Measurements from ENCODE around the gene DIP2C.

Gene DIP2C

DNA sequence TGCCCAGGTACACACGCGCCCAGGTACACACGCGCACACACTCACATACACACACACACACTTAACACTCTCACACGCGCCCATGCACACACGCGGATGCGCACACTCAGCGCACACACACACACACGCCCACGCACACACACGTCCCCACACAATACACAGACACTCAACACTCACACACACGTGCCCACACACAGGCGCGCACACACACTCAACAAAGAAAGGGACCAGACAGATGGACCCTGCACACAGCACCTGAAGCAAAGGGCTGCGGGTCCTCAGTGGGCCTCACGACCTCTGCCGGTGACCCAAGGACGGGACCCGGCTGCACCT lies 296.8 kb downstream of the DIP2C start:
- Histone ChIP-seq H3K9ac (ENCODE audit: low read depth, low read length) (no peak overlapping the region), H3K4me3 (ENCODE audit: low read depth in 1 of 2, low read length in 2 of 2) (no peak overlapping the region), H3K4me1 (ENCODE audit: insufficient read depth, low read length) (no peaks in the 10 kb centered on the region), H3K27me3 (ENCODE audit: insufficient read depth, low read length, poor library complexity) (peaks cover 2% of the 10 kb centered on the region), H3K4me2 (ENCODE audit: insufficient read depth, low read length) (no peak overlapping the region), H3K9me3 (ENCODE audit: insufficient read depth, low read length, severe bottlenecking) (no peaks in the 10 kb centered on the region), H2AFZ (ENCODE audit: low read depth, low read length) (no peak overlapping the region), H3K27ac (ENCODE audit: low read length) (no peak overlapping the region), H4K20me1 (ENCODE audit: insufficient read depth, low read length) (peaks cover 3% of the 10 kb centered on the region; the same call in 1 of the 2 replicates), H3K36me3 (ENCODE audit: insufficient read depth, low read length) (no peaks in the 10 kb centered on the region), H3K79me2 (ENCODE audit: insufficient read depth, low read length) (no peaks in the 10 kb centered on the region)
- no peak for ATAC-seq (ENCODE audit: insufficient read depth, low read depth)
- no peak for DNase-seq
- no peak for TF ChIP-seq EZH2 (IDR thresholded peaks at IDR 0.05; ENCODE audit: borderline replicate concordance, low read depth, low read length, severe bottlenecking)
- TF ChIP-seq, protein P1, sequence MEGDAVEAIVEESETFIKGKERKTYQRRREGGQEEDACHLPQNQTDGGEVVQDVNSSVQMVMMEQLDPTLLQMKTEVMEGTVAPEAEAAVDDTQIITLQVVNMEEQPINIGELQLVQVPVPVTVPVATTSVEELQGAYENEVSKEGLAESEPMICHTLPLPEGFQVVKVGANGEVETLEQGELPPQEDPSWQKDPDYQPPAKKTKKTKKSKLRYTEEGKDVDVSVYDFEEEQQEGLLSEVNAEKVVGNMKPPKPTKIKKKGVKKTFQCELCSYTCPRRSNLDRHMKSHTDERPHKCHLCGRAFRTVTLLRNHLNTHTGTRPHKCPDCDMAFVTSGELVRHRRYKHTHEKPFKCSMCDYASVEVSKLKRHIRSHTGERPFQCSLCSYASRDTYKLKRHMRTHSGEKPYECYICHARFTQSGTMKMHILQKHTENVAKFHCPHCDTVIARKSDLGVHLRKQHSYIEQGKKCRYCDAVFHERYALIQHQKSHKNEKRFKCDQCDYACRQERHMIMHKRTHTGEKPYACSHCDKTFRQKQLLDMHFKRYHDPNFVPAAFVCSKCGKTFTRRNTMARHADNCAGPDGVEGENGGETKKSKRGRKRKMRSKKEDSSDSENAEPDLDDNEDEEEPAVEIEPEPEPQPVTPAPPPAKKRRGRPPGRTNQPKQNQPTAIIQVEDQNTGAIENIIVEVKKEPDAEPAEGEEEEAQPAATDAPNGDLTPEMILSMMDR (IDR thresholded peaks at IDR 0.05; ENCODE audit: borderline replicate concordance, extremely low read depth, low read length, poor library complexity, severe bottlenecking): no peak

DNA sequence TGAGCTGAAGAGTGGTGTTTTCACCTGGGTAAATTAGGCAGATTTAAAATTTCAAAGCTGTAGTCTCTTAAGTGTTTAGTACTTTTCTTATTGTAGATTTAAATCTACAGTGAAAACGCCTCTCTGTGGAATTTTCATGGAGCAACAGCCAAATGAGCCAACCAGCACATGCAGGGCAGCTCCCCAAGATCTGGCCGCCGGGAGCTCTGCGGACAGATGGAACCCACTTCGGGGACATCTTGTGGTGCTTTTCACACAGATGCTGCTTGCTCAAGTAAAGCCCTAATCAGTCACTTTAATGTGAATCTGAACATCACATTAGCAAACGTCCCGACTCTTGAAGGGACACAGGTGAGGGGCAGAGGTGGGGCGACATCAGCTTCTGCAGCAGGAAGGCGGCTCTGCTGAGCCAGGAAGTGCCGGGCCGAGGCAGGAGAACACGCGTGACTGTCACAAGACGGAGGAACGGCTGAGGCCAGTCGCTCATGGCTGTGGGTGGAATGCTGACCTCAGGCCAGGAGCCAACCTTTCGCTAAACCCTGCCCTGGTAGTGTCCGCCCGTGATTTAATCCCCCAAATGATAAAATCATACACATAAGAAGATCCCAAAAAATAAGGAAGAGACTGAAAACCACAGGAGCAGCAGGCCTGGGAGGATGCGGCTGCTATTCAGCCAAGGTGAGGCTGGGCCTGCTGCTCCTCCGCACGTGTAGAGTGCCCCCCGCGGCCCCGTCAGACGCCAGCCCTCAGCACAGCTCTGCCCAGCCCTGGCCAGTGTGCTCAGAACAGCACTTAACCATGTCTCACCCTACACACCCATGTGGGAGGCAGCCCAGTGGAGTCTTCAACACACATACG lies 297.4 kb downstream of the DIP2C start:
- DNase-seq (no peak), ATAC-seq (ENCODE audit: insufficient read depth, low read depth) (no peak)
- Histone ChIP-seq H3K4me1 (ENCODE audit: insufficient read depth, low read length) (no peaks in the 10 kb centered on the region), H3K9me3 (ENCODE audit: insufficient read depth, low read length, severe bottlenecking) (no peaks in the 10 kb centered on the region), H3K79me2 (ENCODE audit: insufficient read depth, low read length) (no peaks in the 10 kb centered on the region), H3K4me3 (ENCODE audit: low read depth in 1 of 2, low read length in 2 of 2) (no peak overlapping the region), H3K27ac (ENCODE audit: low read length) (no peak overlapping the region), H2AFZ (ENCODE audit: low read depth, low read length) (no peak overlapping the region), H3K36me3 (ENCODE audit: insufficient read depth, low read length) (no peaks in the 10 kb centered on the region), H4K20me1 (ENCODE audit: insufficient read depth, low read length) (peaks cover 3% of the 10 kb centered on the region; the same call in 1 of the 2 replicates), H3K4me2 (ENCODE audit: insufficient read depth, low read length) (no peak overlapping the region), H3K9ac (ENCODE audit: low read depth, low read length) (no peak overlapping the region), H3K27me3 (ENCODE audit: insufficient read depth, low read length, poor library complexity) (peaks cover 2% of the 10 kb centered on the region)
- no peak for TF ChIP-seq EZH2 (IDR thresholded peaks at IDR 0.05; ENCODE audit: borderline replicate concordance, low read depth, low read length, severe bottlenecking)
- TF ChIP-seq, protein P1 (IDR thresholded peaks at IDR 0.05; ENCODE audit: borderline replicate concordance, extremely low read depth, low read length, poor library complexity, severe bottlenecking): no peak

DNA sequence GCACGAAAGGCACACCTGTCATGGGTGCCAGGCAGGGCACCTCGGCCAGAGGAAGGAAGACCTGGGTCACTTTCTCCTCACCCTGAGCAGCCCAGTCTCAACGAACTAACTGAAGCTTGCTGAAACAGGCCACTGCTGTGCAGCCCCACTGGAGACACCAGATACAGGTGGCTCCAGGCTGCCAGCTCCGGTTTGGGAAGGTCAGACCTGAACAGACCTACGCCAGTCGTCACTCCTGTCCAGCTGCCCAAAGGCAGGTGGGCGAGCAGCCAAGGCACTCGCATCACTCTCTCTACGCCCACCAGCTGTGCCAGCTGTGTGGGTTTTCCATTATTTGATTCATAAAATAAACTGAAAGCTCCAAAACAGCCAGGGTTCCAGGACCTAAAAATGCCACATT lies 298.2 kb downstream of the DIP2C start:
- no peak for TF ChIP-seq EZH2 (IDR thresholded peaks at IDR 0.05; ENCODE audit: borderline replicate concordance, low read depth, low read length, severe bottlenecking)
- TF ChIP-seq, protein P1 (IDR thresholded peaks at IDR 0.05; ENCODE audit: borderline replicate concordance, extremely low read depth, low read length, poor library complexity, severe bottlenecking): no peak
- DNase-seq (no peak), ATAC-seq (ENCODE audit: insufficient read depth, low read depth) (no peak)
- Histone ChIP-seq H3K79me2 (ENCODE audit: insufficient read depth, low read length) (no peaks in the 10 kb centered on the region), H3K4me3 (ENCODE audit: low read depth in 1 of 2, low read length in 2 of 2) (no peak overlapping the region), H3K27me3 (ENCODE audit: insufficient read depth, low read length, poor library complexity) (no peaks in the 10 kb centered on the region), H3K4me2 (ENCODE audit: insufficient read depth, low read length) (no peak overlapping the region), H3K27ac (ENCODE audit: low read length) (no peak overlapping the region), H3K4me1 (ENCODE audit: insufficient read depth, low read length) (no peaks in the 10 kb centered on the region), H3K36me3 (ENCODE audit: insufficient read depth, low read length) (no peaks in the 10 kb centered on the region), H3K9ac (ENCODE audit: low read depth, low read length) (no peak overlapping the region), H3K9me3 (ENCODE audit: insufficient read depth, low read length, severe bottlenecking) (no peaks in the 10 kb centered on the region), H2AFZ (ENCODE audit: low read depth, low read length) (no peak overlapping the region), H4K20me1 (ENCODE audit: insufficient read depth, low read length) (peaks cover 3% of the 10 kb centered on the region; the same call in 1 of the 2 replicates)

Data from DND-41 (cell line).